Caco-2 (cell line): ENCODE results near the gene MLC1. TPM values are rescaled to one million over a fixed set of nuclear protein-coding genes. Genes with fewer than 3 reads are reported as not detected.
A peak's percentile ranks its signal among the peaks of the same experiment; 100 is the strongest.

Experiments
- BruUV-seq: library from RNA; stranded (reverse); fragments of 400-500 nt; replicated peaks from 2 replicates; lab custom pipeline; 2021; lab: Mats Ljungman, UMichigan
- CTCF ChIA-PET: fragments of 300-600 bp; sonication (Branson Sonifier 250); formaldehyde crosslinking; loops from one replicate; lab custom pipeline; 2022; ENCODE audit warnings: antibody characterized with exemption; lab: Charles Lee
- POLR2A ChIA-PET: fragments of 300-600 bp; sonication (Branson Sonifier 250); formaldehyde crosslinking; loops from one replicate; lab custom pipeline; 2022; ENCODE audit warnings: antibody characterized with exemption; lab: Charles Lee
- DNase-seq, 2 experiments: peaks; one replicate each; pipeline versions ENCODE4 v3.0.0 to v3.0.0-alpha.2; 2020 to 2022
- H3K27me3 ChIP-seq: replicated peaks from 2 replicates; pipeline ENCODE4 v1.6.0; 2011; ENCODE audit warnings: low read length; ENCODE audit not compliant: control insufficient read depth, insufficient read depth
- H3K36me3 ChIP-seq: 2 replicates; pipeline ENCODE4 v1.5.1; 2011; ENCODE audit warnings: low read length; ENCODE audit not compliant: control insufficient read depth, insufficient read depth
- H3K4me1 ChIP-seq: fragments of 250-450 bp; sonication (Bioruptor Pico); 2 replicates; pipeline ENCODE4 v1.5.1; 2020; ENCODE audit warnings: mild to moderate bottlenecking
- H3K4me3 ChIP-seq: 2 replicates; pipeline ENCODE4 v1.5.1; 2011; ENCODE audit warnings: low read depth, mild to moderate bottlenecking, control low read depth, low read length
- H3K9me3 ChIP-seq: fragments of 250-450 bp; sonication (Bioruptor Pico); 2 replicates; pipeline ENCODE4 v1.5.1; 2020; ENCODE audit warnings: mild to moderate bottlenecking, moderate library complexity
- H3K27ac Mint-ChIP-seq: one replicate; pipeline ENCODE4 v1.8.0; 2022; ENCODE audit warnings: mixed read lengths; ENCODE audit not compliant: unreplicated experiment
- H3K27me3 Mint-ChIP-seq: one replicate; pipeline ENCODE4 v1.8.0; 2022; ENCODE audit warnings: mixed read lengths; ENCODE audit not compliant: insufficient read depth, unreplicated experiment
- H3K36me3 Mint-ChIP-seq: one replicate; pipeline ENCODE4 v1.8.0; 2022; ENCODE audit warnings: mild to moderate bottlenecking, mixed read lengths; ENCODE audit not compliant: insufficient read depth, unreplicated experiment
- H3K4me1 Mint-ChIP-seq: one replicate; pipeline ENCODE4 v1.8.0; 2022; ENCODE audit warnings: low read depth, mixed read lengths; ENCODE audit not compliant: unreplicated experiment
- H3K4me3 Mint-ChIP-seq: one replicate; pipeline ENCODE4 v1.8.0; 2022; ENCODE audit warnings: mild to moderate bottlenecking, moderate library complexity, mixed read lengths; ENCODE audit not compliant: unreplicated experiment
- H3K9me3 Mint-ChIP-seq: one replicate; pipeline ENCODE4 v1.8.0; 2022; ENCODE audit warnings: mixed read lengths; ENCODE audit not compliant: unreplicated experiment
- intact Hi-C: fragments of 100-400 bp; cut with micrococcal nuclease; formaldehyde crosslinking; loops from one replicate; pipeline ENCODE4 v1.10.0; 2022; ENCODE audit not compliant: unreplicated experiment
- total RNA-seq: library from RNA; stranded (reverse); gene quantifications from 2 replicates; pipeline ENCODE4 v1.2.3, GENCODE V29; 2022
- TF ChIP-seq, protein P1 (sequence below), 2 experiments: fragments of 200-600 bp in 1 of 2; IDR thresholded peaks; 1 replicate in 1 of 2; 2 replicates in 1 of 2; pipeline versions ENCODE4 v1.5.1 to v1.8.0; 2011 to 2022; ENCODE audit warnings: antibody characterized with exemption in 1 of 2, control low read depth in 1 of 2, inconsistent platforms in 1 of 2, low read depth in 1 of 2, low read length in 1 of 2, mild to moderate bottlenecking in 1 of 2, moderate library complexity in 1 of 2; ENCODE audit not compliant: insufficient read depth in 1 of 2, severe bottlenecking in 1 of 2, unreplicated experiment in 1 of 2

The MLC1 gene
- total RNA-seq, 1 experiment from 2014 or later, result 0.14 TPM

- peak overlapping the region; percentile 98 for H3K27ac Mint-ChIP-seq
- peaks cover 2% of the 10 kb centered on the region for H3K9me3 Mint-ChIP-seq
- peaks cover 20% of the 10 kb centered on the region for H3K4me1 Mint-ChIP-seq
- no peaks in the 10 kb centered on the region for H3K36me3 ChIP-seq
- H3K4me3 ChIP-seq, result no peak overlapping the region
- TF ChIP-seq, protein P1, sequence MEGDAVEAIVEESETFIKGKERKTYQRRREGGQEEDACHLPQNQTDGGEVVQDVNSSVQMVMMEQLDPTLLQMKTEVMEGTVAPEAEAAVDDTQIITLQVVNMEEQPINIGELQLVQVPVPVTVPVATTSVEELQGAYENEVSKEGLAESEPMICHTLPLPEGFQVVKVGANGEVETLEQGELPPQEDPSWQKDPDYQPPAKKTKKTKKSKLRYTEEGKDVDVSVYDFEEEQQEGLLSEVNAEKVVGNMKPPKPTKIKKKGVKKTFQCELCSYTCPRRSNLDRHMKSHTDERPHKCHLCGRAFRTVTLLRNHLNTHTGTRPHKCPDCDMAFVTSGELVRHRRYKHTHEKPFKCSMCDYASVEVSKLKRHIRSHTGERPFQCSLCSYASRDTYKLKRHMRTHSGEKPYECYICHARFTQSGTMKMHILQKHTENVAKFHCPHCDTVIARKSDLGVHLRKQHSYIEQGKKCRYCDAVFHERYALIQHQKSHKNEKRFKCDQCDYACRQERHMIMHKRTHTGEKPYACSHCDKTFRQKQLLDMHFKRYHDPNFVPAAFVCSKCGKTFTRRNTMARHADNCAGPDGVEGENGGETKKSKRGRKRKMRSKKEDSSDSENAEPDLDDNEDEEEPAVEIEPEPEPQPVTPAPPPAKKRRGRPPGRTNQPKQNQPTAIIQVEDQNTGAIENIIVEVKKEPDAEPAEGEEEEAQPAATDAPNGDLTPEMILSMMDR (IDR thresholded peaks at IDR 0.05; ENCODE audit: insufficient read depth in 1 of 2, low read depth in 1 of 2, low read length in 1 of 2, severe bottlenecking in 1 of 2, unreplicated experiment in 1 of 2), result no peak
- intact Hi-C loops, result no loop called here
- peak overlapping the region; percentile 71 for H3K4me3 Mint-ChIP-seq
- DNase-seq, result peak; percentile 82 to 89
- POLR2A ChIA-PET, result no interaction called here
- H3K27me3 ChIP-seq, result no peaks in the 10 kb centered on the region
- no peaks in the 10 kb centered on the region for H3K27me3 Mint-ChIP-seq
- BruUV-seq, result no TSS peak
- peaks cover 15% of the 10 kb centered on the region for H3K36me3 Mint-ChIP-seq
- CTCF ChIA-PET, result no interaction called here
- H3K4me1 ChIP-seq, result peaks cover 31% of the 10 kb centered on the region
- H3K9me3 ChIP-seq, result peaks cover 4% of the 10 kb centered on the region; the same call in 1 of the 2 replicates
These were observed 33.4 kb upstream of the MLC1 start for GRCh38 chr22:50118557-50119168.

GRCh38 chr22:50118129-50118528 lies 32.9 kb upstream of the MLC1 start:
- H3K4me3 ChIP-seq, result no peak overlapping the region

DNA sequence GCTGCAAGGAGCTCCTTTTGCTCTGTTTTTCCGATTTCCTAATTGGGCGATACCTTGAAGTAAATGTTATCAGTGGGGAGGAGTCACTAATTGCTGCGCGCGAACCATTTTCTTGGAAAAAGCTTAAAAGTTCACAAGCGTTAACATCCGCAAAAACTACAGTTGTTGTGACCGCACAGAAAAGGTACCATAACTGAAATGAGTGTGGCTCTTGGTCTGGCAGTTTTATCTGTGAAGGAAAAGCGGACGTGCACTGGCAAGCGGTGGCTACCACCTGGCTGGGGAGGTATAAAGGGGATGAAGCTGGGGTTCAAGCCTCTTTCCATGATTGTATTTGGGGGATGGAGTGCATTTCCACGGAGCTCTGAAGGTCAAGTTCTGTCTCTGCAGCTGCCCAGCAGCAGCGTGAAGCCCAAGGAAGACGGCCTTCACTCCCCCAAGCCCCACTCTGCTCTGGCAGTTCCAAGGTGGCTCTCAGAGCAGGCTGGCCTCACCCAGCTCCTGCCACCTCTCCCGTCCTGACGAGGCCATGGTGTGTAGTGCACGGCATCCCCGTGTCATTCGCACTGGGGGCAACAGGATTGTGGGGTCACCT lies 32.0 kb upstream of the MLC1 start:
- DNase-seq, result no peak
- intact Hi-C loops, result no loop called here
- no TSS peak for BruUV-seq
- Histone ChIP-seq H3K4me1 (peaks cover 31% of the 10 kb centered on the region), H3K4me3 (no peak overlapping the region), H3K9me3 (peaks cover 2% of the 10 kb centered on the region; the same call in 1 of the 2 replicates), H3K36me3 (no peaks in the 10 kb centered on the region), H3K27me3 (no peaks in the 10 kb centered on the region)
- ChIA-PET CTCF (no interaction called here), POLR2A (no interaction called here)
- Mint-ChIP-seq H3K36me3 (peaks cover 15% of the 10 kb centered on the region), H3K4me1 (peaks cover 25% of the 10 kb centered on the region), H3K4me3 (no peak overlapping the region), H3K27me3 (no peaks in the 10 kb centered on the region), H3K9me3 (no peaks in the 10 kb centered on the region), H3K27ac (no peak overlapping the region)
- TF ChIP-seq, protein P1 (IDR thresholded peaks at IDR 0.05; ENCODE audit: insufficient read depth in 1 of 2, low read depth in 1 of 2, low read length in 1 of 2, severe bottlenecking in 1 of 2, unreplicated experiment in 1 of 2), result no peak

More at GRCh38 chr22:50118129-50118528, 32.9 kb upstream of the MLC1 start:
- no peaks in the 10 kb centered on the region for H3K27me3 ChIP-seq
- Mint-ChIP-seq H3K4me3 (peak overlapping the region; percentile 71), H3K9me3 (no peaks in the 10 kb centered on the region), H3K27me3 (no peaks in the 10 kb centered on the region), H3K36me3 (peaks cover 15% of the 10 kb centered on the region), H3K4me1 (peaks cover 25% of the 10 kb centered on the region), H3K27ac (peak overlapping the region; percentile 98)
- TF ChIP-seq, protein P1 (IDR thresholded peaks at IDR 0.05; ENCODE audit: insufficient read depth in 1 of 2, low read depth in 1 of 2, low read length in 1 of 2, severe bottlenecking in 1 of 2, unreplicated experiment in 1 of 2), result no peak
- CTCF ChIA-PET, result no interaction called here
- no peaks in the 10 kb centered on the region for H3K36me3 ChIP-seq
- intact Hi-C loops, result no loop called here
- POLR2A ChIA-PET, result no interaction called here
- BruUV-seq, result TSS peak; percentile 99
- peaks cover 31% of the 10 kb centered on the region for H3K4me1 ChIP-seq
- peaks cover 4% of the 10 kb centered on the region; the same call in 1 of the 2 replicates for H3K9me3 ChIP-seq
- DNase-seq, result no peak
